Kasumi-1 (cell line): ENCODE results near the gene GEN1.
A peak's percentile ranks its signal among the peaks of the same experiment; 100 is the strongest.

Experiments used
- DNase-seq, 2 experiments: peaks; one replicate each; lab custom pipeline; 2025; lab: John Stamatoyannopoulos, UW

Gene GEN1

DNA sequence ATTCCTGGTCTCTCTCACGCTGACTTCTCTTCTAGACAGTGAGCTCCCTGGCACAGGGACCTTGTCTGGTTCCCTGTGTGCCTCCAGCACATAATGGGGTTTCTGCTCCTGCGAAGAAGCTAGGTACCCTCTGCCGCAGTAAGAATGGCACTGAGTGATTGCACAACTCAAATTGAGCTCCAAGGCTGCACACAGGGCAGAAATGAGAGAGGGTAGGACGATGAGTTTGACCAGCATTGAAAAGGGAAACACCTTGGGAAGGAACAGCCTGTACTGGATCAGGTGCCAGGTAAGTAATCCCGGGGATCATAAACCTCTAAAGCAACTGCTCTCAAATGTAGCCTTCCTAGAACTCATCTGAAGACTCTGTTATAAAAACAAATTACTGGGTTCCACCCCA is 41.4 kb downstream of the GEN1 start:
- no peak for DNase-seq

- no peak for DNase-seq
Observed at GRCh38 chr2:17798338-17798737, 44.4 kb downstream of the GEN1 start.

GRCh38 chr2:17799301-17800120 is 45.6 kb downstream of the GEN1 start:
- DNase-seq, result no peak

- DNase-seq, result no peak
Observed at GRCh38 chr2:17800219-17800618, 46.3 kb downstream of the GEN1 start.

DNA sequence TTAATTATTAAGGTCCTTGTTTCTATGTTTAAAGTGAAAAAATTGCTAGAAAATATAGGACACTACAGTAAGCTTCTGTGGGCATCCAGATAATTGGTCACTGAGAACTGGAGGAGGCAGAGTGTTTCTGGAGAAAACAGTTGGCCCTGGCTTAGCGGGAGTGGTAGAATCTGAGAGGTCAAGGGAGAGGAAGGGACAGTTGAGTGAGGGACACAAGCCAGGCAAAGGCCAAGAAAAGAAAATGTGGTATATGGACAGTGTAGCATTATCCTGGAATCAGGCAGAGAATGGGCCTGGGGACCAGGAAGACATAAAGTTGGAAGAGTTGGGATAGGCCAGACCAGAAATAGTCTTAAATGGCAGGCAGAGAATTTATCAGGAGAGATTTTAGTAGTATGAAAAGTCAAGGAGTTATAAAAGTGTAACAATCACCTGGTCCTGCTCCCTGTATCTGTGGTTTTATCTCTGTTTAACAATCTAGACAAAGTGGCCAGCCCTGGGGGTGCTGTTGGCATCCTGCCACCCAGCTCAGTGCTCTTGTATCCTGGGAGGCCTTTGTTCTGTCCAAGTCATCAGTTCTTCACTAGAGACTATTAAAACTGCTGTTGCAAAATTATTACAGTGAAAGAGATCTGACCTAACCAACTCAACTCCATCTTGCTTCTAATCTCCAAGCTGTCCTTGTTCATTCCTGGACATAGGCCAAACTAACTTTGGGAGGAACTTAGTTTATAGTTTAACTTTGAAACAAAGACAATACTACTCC is 46.9 kb downstream of the GEN1 start:
- no peak for DNase-seq

DNA sequence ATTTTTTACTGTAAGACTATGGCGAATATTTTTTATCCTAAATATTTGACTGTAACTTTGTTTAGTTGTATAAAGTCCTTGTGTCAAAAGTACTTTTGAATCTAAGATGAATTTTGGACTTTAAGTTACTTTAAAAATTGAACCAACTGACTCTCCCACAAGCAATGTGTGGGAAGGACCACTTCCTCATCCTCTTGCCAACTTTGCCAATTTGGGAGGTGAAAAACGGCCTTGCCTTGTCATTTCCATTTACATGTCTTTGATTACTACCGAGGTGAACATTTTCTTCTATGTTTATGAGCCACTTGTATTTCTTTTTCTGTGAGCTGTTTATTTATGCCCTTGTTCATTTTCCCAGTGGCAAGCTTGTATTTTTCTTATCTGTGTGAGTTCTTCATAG is 49.6 kb downstream of the GEN1 start:
- DNase-seq, result no peak

DNA sequence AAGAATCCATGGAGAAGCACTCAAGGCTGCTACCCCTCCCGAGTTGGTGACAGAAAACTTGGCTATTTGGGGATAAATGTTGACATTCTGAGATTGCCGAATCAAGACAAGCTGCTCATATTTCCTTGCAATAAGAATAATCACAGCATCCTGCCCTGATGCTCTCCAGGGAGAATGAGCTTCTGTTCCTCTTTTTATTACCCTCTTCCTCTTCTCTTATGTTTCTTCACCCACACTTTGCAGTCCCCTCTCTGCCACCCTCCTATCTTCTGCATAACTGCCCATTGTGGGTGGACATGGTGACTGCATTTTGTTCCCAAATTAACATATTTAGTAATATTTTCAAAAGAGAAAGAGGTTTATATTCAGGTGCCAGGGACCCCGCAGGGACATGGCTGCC is 50.4 kb downstream of the GEN1 start:
- peak; percentile 52 to 53 for DNase-seq

GRCh38 chr2:17805166-17805565 is 51.2 kb downstream of the GEN1 start:
- no peak for DNase-seq

- DNase-seq, result no peak
Observed at GRCh38 chr2:17805717-17806363, 51.9 kb downstream of the GEN1 start.

GRCh38 chr2:17813010-17813741 is 59.2 kb downstream of the GEN1 start:
- no peak for DNase-seq

DNA sequence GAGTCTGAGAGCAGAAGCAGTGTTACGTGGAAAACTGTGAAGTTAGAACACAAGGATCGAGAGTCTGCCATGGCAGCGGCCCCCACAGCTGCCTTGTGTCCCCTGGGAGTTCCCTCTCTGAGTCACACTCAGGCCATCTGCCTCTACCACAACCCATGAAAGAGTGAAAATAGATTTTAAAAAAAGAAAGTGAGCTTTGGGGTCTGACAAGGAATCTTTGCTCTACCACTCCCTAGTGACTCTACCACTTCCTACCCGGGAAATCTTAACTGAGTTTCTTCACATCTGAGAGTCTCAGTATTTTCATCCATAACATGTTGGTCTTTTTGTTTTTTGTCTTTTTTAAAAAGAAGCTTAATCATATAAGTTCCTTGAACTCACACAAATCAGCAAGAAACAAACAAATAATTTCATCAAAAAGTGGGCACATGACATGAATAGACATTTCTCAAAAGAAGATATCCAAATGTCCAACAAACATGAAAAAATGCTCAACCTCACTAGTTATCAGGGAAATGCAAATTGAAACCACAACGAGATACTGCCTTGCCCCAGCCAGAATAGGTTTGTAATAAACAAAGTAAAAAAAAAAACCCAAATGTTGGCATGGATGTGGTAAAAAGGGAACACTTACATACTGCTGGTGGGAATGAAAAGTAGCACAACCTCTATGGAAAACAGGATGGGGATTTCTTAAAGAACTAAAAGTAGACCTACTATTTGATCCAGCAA is 60.0 kb downstream of the GEN1 start:
- peak in 1 of 2 experiments; percentile 19 for DNase-seq

- no peak for DNase-seq
Observed at GRCh38 chr2:17814601-17815000, 60.7 kb downstream of the GEN1 start.

DNA sequence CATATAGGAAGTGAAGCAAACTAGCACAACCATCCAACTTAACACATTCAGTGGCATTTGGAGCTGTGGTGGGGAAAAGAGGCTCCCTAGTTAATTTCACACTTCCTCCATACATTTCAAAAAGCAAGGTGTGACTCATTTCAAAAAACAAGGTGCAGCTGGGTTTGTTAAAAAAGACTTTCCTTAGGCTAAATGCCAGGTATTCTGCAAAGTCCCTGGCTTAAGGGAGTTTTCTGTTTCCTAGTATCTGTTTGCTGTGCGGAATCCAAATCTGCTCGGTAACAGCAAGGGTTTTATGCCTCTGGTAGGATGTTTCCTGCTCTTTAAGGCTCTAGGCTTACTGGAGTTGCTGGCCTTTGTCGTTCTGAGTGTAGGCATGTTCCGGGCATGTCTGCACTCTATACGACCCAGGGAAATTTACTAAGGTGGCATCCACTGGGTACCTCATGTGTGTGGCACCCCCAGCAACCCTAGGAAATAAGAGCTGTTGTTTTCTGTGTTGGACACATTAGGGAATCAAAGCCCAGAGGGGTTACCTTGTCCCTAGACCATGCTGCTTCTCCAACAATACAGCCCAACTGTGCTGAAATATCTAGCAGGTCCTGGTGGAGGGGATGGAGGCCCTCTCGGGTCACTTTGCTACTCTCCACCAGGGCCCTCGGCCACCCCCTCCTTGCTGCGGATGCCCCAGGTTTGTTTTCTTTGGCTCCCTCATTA is 61.7 kb downstream of the GEN1 start:
- DNase-seq, result no peak

DNA sequence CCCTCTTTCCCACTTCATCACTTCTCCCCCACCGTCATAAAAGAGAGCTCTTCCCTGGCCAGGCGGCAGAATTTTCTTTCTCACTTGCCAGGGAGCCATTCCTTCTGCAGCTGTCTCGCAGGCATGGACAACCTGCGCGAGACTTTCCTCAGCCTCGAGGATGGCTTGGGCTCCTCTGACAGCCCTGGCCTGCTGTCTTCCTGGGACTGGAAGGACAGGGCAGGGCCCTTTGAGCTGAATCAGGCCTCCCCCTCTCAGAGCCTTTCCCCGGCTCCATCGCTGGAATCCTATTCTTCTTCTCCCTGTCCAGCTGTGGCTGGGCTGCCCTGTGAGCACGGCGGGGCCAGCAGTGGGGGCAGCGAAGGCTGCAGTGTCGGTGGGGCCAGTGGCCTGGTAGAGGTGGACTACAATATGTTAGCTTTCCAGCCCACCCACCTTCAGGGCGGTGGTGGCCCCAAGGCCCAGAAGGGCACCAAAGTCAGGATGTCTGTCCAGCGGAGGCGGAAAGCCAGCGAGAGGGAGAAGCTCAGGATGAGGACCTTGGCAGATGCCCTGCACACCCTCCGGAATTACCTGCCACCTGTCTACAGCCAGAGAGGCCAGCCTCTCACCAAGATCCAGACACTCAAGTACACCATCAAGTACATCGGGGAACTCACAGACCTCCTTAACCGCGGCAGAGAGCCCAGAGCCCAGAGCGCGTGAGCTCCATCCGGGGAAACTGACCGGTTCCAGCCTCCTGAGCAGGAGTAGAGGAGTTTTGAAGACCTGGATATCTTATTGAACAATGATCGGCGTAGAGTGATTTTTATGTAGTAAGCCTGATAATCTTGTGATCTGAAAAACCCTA is 62.7 kb downstream of the GEN1 start, which contains the start of gene MSGN1:
Gene MSGN1, plus strand, starts transcription at position 65 of the 850 bp plus-strand sequence. Its CDS starts 59 bp downstream, at position 124.
- DNase-seq, result no peak

DNA sequence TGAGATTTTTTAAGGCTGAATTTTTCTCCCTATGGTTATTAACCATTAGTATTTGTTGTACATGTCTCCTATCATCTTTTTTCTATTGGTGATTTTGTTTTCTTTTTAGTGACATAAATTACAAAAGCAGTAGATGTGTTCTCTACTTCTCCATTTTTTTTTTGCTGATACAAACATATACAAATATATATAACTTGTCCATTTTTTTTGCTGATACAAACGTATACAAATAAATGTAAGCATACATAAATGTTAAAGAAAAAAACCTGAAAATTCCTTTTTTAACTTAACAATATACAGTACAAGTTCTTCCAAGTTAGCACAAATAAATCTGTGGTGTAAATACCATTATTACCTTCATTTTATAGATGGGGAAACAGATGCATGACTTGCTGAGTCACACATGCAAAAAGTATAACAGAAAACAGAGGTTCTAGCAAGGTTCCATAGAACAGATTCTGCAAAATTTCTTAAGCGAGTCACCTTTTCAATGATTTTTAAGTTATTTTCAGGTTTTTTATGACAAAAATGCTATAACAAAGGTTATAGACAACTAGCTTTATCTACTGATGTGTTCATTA is 64.4 kb downstream of the GEN1 start:
- DNase-seq, result no peak

DNA sequence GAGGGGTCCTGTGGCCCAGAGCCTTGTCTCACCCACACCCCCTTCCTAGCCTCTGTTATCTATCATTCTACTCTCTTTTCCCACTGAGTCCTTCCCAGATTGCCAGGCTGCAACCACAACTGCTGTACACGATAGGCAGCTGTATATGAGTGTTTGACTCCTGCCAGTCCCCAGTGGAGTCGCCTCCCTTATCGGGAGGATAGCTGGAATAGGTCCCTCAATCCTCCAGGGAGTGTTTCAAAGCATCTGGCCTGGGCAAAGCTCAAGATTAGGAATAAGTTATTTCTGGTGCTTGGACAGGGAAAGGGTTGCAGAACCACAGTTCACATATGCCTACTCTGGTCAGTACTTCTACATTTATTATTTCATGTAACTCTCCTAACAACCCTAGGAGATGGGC is 67.1 kb downstream of the GEN1 start:
- DNase-seq, result no peak

- no peak for DNase-seq
Observed at GRCh38 chr2:17821535-17822444, 67.9 kb downstream of the GEN1 start.

DNA sequence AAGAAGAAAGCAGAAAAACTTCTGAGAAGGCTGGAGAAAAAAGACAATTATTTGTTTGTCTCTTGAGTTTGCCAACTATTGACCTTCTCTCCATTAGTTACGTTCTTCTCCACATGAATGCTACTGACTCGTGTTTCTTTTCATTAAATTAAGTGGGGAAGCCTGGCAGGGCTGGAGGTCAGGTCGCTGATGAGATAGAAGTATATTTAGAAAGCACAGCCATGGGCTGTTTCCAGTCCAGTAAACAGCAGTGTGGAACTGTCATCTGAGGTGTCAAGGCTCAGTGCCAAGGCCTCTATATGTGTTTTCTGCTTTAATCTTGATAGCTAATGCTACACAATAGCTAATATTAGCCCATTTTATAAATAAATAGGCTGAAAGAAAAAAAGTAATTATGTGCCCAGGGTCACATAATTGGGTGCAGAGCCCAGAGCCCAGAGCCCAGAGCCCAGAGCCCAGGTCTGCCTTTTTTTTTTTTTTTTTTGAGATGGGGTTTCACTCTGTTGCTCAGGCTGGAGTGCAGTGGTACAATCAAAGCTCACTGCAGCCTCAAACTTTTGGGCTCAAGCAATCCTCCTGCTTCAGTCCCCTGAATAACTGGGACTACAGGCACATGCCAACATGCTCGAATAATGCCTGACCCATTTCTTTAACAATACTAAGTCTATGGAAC is 68.6 kb downstream of the GEN1 start:
- no peak for DNase-seq
